Measurements from ENCODE around the gene MED27. TPM values are rescaled to one million over a fixed set of nuclear protein-coding genes. Genes with fewer than 3 reads are reported as not detected.

Gene MED27
- total and polyA plus RNA-seq, 10 of the 15 experiments (the other 5 are each of a cell fraction or from before 2014, with no cell fraction given), result 20.3 to 50.3 (median 35.5) TPM

DNA sequence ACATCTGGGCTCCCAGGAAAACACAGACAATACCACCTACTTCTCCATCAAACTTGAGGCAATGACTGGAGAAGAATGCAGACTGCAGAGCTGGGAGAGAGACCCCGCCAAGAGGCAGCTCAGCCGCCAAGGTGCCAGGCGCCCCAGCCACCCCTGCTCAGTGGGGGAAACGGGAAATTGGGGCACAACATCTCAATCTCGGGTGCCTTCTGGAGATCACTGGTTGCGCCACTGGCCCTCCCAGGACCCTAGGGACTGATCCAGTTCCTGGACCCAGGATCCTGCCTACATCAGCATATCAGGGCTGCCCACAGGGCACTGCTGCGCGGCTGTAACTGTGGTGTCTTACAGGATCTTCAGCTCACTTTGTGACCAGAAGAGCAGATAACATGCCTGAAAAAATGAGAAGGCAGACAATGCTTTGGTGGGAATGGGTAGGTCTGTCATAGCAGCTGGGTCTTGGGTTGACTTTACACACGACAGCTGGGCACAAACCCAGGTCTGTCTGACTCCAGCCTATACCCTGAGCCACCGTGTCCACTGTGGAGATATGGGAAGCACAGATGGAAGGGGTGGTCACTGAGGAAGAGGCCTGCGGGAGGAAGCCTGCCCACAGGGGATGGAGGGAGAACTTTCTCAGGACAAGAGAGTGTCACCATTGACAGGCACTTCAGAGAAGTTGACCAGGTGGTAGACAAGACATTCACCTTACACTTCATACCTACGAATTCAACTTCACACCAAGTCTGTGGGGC, 204.6 kb downstream of the MED27 start:
- no peaks in the 10 kb centered on the region for H3K79me2 ChIP-seq (ENCODE audit: control insufficient read depth, insufficient read depth, low read length)
- intact Hi-C loops (cut with micrococcal nuclease; ENCODE audit: unreplicated experiment), result no loop called here
- BruUV-seq (replicated peaks), result no TSS peak
- ChIA-PET SMC1A (ENCODE audit: uncharacterized antibody, unreplicated experiment) (no interaction called here), RAD21 (ENCODE audit: unreplicated experiment) (no interaction called here), POLR2A (no interaction called here), CTCF (no interaction called here)
- FAIRE-seq (no peak), ATAC-seq (no peak), DNase-seq (ENCODE audit: low read depth, low spot score) (no peak)
- H3K4me2 ChIP-seq (ENCODE audit: control insufficient read depth, insufficient read depth), result no peak overlapping the region
- H3K4me3 ChIP-seq, result no peak overlapping the region
- H3K36me3 ChIP-seq (ENCODE audit: control insufficient read depth in 2 of 2, insufficient read depth in 2 of 2, low read length in 1 of 2), result no peaks in the 10 kb centered on the region; a peak in 2 of 4 replicates
- no peaks in the 10 kb centered on the region for H3K9me3 ChIP-seq (replicated peaks; ENCODE audit: control insufficient read depth, insufficient read depth, low read length)
- no peak overlapping the region for H2AFZ ChIP-seq (ENCODE audit: control insufficient read depth, low read depth, low read length)
- H3K4me1 ChIP-seq (ENCODE audit: control insufficient read depth, insufficient read depth, low read length), result no peaks in the 10 kb centered on the region
- no peak overlapping the region for H3K9ac ChIP-seq (ENCODE audit: control insufficient read depth, insufficient read depth, low read length)
- H3K27me3 ChIP-seq (replicated peaks in 1 of 2; ENCODE audit: control insufficient read depth in 2 of 2, insufficient read depth in 2 of 2, low read length in 1 of 2), result no peaks in the 10 kb centered on the region
- H4K20me1 ChIP-seq (ENCODE audit: control insufficient read depth, insufficient read depth), result no peaks in the 10 kb centered on the region
- WGBS (ENCODE audit: insufficient coverage, insufficient replicate concordance, low lambda C conversion rate, missing lambda C conversion rate), result 79% methylated on average over 12 of the region's 12 CpGs
- H3K27ac ChIP-seq (ENCODE audit: control insufficient read depth, insufficient read depth), result no peak overlapping the region
- in situ Hi-C loops (cut with MboI), result no loop called here
- TF ChIP-seq, protein P1, sequence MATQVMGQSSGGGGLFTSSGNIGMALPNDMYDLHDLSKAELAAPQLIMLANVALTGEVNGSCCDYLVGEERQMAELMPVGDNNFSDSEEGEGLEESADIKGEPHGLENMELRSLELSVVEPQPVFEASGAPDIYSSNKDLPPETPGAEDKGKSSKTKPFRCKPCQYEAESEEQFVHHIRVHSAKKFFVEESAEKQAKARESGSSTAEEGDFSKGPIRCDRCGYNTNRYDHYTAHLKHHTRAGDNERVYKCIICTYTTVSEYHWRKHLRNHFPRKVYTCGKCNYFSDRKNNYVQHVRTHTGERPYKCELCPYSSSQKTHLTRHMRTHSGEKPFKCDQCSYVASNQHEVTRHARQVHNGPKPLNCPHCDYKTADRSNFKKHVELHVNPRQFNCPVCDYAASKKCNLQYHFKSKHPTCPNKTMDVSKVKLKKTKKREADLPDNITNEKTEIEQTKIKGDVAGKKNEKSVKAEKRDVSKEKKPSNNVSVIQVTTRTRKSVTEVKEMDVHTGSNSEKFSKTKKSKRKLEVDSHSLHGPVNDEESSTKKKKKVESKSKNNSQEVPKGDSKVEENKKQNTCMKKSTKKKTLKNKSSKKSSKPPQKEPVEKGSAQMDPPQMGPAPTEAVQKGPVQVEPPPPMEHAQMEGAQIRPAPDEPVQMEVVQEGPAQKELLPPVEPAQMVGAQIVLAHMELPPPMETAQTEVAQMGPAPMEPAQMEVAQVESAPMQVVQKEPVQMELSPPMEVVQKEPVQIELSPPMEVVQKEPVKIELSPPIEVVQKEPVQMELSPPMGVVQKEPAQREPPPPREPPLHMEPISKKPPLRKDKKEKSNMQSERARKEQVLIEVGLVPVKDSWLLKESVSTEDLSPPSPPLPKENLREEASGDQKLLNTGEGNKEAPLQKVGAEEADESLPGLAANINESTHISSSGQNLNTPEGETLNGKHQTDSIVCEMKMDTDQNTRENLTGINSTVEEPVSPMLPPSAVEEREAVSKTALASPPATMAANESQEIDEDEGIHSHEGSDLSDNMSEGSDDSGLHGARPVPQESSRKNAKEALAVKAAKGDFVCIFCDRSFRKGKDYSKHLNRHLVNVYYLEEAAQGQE (IDR thresholded peaks at IDR 0.05; ENCODE audit: low read depth, low read length), result no peak
- TF ChIP-seq PAX8 (IDR thresholded peaks at IDR 0.05) (no peak), NR2C2 (IDR thresholded peaks at IDR 0.05; ENCODE audit: borderline replicate concordance, control insufficient read depth, insufficient read length, low read depth) (no peak), IKZF2 (IDR thresholded peaks at IDR 0.05) (no peak), SREBF1 (IDR thresholded peaks at IDR 0.05; ENCODE audit: low read length) (no peak), EZH2 (IDR thresholded peaks at IDR 0.05; ENCODE audit: borderline replicate concordance, control insufficient read depth, low read depth, low read length) (no peak), ZSCAN29 (IDR thresholded peaks at IDR 0.05) (no peak), SP1 (IDR thresholded peaks at IDR 0.05; ENCODE audit: low read depth, low read length) (no peak), NR2F1 (conservative IDR thresholded peaks at IDR 0.05) (no peak)
- TF ChIP-seq, protein P2, sequence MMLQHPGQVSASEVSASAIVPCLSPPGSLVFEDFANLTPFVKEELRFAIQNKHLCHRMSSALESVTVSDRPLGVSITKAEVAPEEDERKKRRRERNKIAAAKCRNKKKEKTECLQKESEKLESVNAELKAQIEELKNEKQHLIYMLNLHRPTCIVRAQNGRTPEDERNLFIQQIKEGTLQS (IDR thresholded peaks at IDR 0.05; ENCODE audit: borderline replicate concordance, extremely low read depth, low read depth, low read length), result no peak
- TF ChIP-seq, protein P3, sequence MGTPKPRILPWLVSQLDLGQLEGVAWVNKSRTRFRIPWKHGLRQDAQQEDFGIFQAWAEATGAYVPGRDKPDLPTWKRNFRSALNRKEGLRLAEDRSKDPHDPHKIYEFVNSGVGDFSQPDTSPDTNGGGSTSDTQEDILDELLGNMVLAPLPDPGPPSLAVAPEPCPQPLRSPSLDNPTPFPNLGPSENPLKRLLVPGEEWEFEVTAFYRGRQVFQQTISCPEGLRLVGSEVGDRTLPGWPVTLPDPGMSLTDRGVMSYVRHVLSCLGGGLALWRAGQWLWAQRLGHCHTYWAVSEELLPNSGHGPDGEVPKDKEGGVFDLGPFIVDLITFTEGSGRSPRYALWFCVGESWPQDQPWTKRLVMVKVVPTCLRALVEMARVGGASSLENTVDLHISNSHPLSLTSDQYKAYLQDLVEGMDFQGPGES (IDR thresholded peaks at IDR 0.05), result no peak
- TF ChIP-seq, protein P4, sequence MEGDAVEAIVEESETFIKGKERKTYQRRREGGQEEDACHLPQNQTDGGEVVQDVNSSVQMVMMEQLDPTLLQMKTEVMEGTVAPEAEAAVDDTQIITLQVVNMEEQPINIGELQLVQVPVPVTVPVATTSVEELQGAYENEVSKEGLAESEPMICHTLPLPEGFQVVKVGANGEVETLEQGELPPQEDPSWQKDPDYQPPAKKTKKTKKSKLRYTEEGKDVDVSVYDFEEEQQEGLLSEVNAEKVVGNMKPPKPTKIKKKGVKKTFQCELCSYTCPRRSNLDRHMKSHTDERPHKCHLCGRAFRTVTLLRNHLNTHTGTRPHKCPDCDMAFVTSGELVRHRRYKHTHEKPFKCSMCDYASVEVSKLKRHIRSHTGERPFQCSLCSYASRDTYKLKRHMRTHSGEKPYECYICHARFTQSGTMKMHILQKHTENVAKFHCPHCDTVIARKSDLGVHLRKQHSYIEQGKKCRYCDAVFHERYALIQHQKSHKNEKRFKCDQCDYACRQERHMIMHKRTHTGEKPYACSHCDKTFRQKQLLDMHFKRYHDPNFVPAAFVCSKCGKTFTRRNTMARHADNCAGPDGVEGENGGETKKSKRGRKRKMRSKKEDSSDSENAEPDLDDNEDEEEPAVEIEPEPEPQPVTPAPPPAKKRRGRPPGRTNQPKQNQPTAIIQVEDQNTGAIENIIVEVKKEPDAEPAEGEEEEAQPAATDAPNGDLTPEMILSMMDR (IDR thresholded peaks at IDR 0.05 in 2 of 3, conservative IDR thresholded peaks at IDR 0.05 in 1 of 3; ENCODE audit: control insufficient read depth in 2 of 3, extremely low read depth in 1 of 3, insufficient read depth in 1 of 3, low read depth in 3 of 3, low read length in 3 of 3), result no peak
- TF ChIP-seq, protein P5, sequence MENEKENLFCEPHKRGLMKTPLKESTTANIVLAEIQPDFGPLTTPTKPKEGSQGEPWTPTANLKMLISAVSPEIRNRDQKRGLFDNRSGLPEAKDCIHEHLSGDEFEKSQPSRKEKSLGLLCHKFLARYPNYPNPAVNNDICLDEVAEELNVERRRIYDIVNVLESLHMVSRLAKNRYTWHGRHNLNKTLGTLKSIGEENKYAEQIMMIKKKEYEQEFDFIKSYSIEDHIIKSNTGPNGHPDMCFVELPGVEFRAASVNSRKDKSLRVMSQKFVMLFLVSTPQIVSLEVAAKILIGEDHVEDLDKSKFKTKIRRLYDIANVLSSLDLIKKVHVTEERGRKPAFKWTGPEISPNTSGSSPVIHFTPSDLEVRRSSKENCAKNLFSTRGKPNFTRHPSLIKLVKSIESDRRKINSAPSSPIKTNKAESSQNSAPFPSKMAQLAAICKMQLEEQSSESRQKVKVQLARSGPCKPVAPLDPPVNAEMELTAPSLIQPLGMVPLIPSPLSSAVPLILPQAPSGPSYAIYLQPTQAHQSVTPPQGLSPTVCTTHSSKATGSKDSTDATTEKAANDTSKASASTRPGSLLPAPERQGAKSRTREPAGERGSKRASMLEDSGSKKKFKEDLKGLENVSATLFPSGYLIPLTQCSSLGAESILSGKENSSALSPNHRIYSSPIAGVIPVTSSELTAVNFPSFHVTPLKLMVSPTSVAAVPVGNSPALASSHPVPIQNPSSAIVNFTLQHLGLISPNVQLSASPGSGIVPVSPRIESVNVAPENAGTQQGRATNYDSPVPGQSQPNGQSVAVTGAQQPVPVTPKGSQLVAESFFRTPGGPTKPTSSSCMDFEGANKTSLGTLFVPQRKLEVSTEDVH (IDR thresholded peaks at IDR 0.05; ENCODE audit: low read depth, partially characterized antibody), result no peak
